SU-DHL-6 (cell line): ENCODE results near the gene GIGYF2.

Experiments
- H2AFZ ChIP-seq: fragments of 200-600 bp; sonication (generic); 2 replicates; pipeline ENCODE4 v1.6.1; 2014; ENCODE audit warnings: low read depth, mild to moderate bottlenecking, moderate library complexity, mixed read lengths, antibody characterized with exemption, low read length; ENCODE audit not compliant: severe bottlenecking
- H3F3A ChIP-seq: fragments of 200-600 bp; shearing (Covaris generic); 2 replicates; pipeline ENCODE4 v1.6.0; 2016; ENCODE audit warnings: antibody characterized with exemption, mild to moderate bottlenecking; ENCODE audit not compliant: insufficient read depth
- H3K27ac ChIP-seq: fragments of 200-600 bp; sonication (generic); 2 replicates; pipeline ENCODE4 v1.5.1; 2016; ENCODE audit warnings: low read depth, mild to moderate bottlenecking, low read length, moderate library complexity, mixed read lengths
- H3K27me3 ChIP-seq: fragments of 200-600 bp; sonication (generic), shearing (Covaris generic); 2 replicates; pipeline ENCODE4 v1.6.0; 2014; ENCODE audit warnings: mild to moderate bottlenecking, low read length
- H3K36me3 ChIP-seq: fragments of 200-600 bp; sonication (generic); 2 replicates; pipeline ENCODE4 v1.6.1; 2014; ENCODE audit warnings: mild to moderate bottlenecking, low read length, mixed read lengths
- H3K4me2 ChIP-seq: fragments of 300-600, 200-600 bp; shearing (Covaris generic), sonication (generic); 2 replicates; pipeline ENCODE4 v1.6.0; 2014; ENCODE audit warnings: low read length, low read depth, mild to moderate bottlenecking; ENCODE audit not compliant: poor library complexity, severe bottlenecking
- H3K4me3 ChIP-seq: fragments of 200-600 bp; sonication (generic); 2 replicates; pipeline ENCODE4 v1.5.1; 2014; ENCODE audit warnings: antibody characterized with exemption, low read length, mild to moderate bottlenecking, mixed read lengths; ENCODE audit not compliant: insufficient read depth, poor library complexity, severe bottlenecking
- H3K79me2 ChIP-seq: fragments of 200-600 bp; sonication (generic); 2 replicates; pipeline ENCODE4 v1.6.1; 2014; ENCODE audit warnings: mild to moderate bottlenecking, low read length, moderate library complexity; ENCODE audit not compliant: insufficient read depth
- H3K9ac ChIP-seq: fragments of 200-600 bp; sonication (generic); 2 replicates; pipeline ENCODE4 v1.7.0; 2014; ENCODE audit warnings: mild to moderate bottlenecking, low read length
- H3K9me2 ChIP-seq: fragments of 200-600 bp; sonication (generic); replicated peaks from 2 replicates; pipeline ENCODE4 v1.6.1; 2014; ENCODE audit warnings: low read length; ENCODE audit not compliant: insufficient read depth
- H3K9me3 ChIP-seq: fragments of 200-600 bp; sonication (generic); 2 replicates; pipeline ENCODE4 v1.6.1; 2014; ENCODE audit warnings: low read length, mixed read lengths; ENCODE audit not compliant: insufficient read depth
- H4K20me1 ChIP-seq: fragments of 200-600 bp; sonication (generic); 2 replicates; pipeline ENCODE4 v1.6.1; 2014; ENCODE audit warnings: low read depth, mild to moderate bottlenecking, antibody characterized with exemption, low read length, moderate library complexity, mixed read lengths
- EZH2phosphoT487 ChIP-seq: fragments of 200-600 bp; sonication (generic), shearing (Covaris generic); conservative IDR thresholded peaks from 2 replicates; pipeline ENCODE4 v1.6.1; 2018; ENCODE audit warnings: mild to moderate bottlenecking, antibody characterized with exemption, low read length, moderate library complexity, mixed read lengths
- TF ChIP-seq, protein P1 (sequence below): fragments of 200-600 bp; sonication (generic); IDR thresholded peaks from one replicate; pipeline ENCODE4 v1.5.1; 2017; ENCODE audit warnings: antibody characterized with exemption, mild to moderate bottlenecking, low read length, moderate library complexity; ENCODE audit not compliant: insufficient read depth, poor library complexity, severe bottlenecking

Gene GIGYF2

GRCh38 chr2:232668805-232669444 lies 28.2 kb upstream of the GIGYF2 start:
- no peaks in the 10 kb centered on the region for H3K9me3 ChIP-seq
- TF ChIP-seq, protein P1, sequence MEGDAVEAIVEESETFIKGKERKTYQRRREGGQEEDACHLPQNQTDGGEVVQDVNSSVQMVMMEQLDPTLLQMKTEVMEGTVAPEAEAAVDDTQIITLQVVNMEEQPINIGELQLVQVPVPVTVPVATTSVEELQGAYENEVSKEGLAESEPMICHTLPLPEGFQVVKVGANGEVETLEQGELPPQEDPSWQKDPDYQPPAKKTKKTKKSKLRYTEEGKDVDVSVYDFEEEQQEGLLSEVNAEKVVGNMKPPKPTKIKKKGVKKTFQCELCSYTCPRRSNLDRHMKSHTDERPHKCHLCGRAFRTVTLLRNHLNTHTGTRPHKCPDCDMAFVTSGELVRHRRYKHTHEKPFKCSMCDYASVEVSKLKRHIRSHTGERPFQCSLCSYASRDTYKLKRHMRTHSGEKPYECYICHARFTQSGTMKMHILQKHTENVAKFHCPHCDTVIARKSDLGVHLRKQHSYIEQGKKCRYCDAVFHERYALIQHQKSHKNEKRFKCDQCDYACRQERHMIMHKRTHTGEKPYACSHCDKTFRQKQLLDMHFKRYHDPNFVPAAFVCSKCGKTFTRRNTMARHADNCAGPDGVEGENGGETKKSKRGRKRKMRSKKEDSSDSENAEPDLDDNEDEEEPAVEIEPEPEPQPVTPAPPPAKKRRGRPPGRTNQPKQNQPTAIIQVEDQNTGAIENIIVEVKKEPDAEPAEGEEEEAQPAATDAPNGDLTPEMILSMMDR: no peak
- TF ChIP-seq EZH2phosphoT487: no peak
- no peaks in the 10 kb centered on the region for H4K20me1 ChIP-seq
- no peaks in the 10 kb centered on the region for H3K27me3 ChIP-seq
- no peaks in the 10 kb centered on the region for H3K9me2 ChIP-seq
- H3K79me2 ChIP-seq: no peaks in the 10 kb centered on the region
- H3K4me2 ChIP-seq: no peak overlapping the region
- no peak overlapping the region for H3K9ac ChIP-seq
- no peak overlapping the region for H3K4me3 ChIP-seq
- no peak overlapping the region for H3K27ac ChIP-seq
- no peak overlapping the region for H2AFZ ChIP-seq
- no peaks in the 10 kb centered on the region for H3F3A ChIP-seq
- H3K36me3 ChIP-seq: no peaks in the 10 kb centered on the region

DNA sequence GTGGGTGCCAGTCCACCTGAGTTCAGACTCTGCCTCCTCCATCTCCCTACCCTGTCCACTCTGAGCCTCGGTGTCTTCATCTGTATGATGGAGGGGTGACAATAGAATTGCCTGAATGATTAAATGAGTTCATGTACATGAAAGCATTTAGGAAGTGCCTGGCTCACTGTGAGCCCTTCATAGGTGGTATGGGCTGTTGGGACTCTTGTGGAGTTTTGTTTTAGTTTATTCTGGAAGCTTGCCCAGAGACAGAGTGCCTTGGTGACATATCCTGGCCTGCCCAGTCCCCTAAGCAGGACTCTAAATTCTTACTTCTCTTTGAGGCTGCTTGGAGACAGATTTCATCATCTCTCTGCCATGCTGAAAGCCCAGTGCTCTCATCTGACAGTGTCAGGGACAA lies 24.5 kb upstream of the GIGYF2 start:
- Histone ChIP-seq H3F3A (no peaks in the 10 kb centered on the region), H3K9me2 (no peaks in the 10 kb centered on the region), H3K27me3 (no peaks in the 10 kb centered on the region), H3K9me3 (no peaks in the 10 kb centered on the region), H4K20me1 (no peaks in the 10 kb centered on the region), H3K27ac (no peak overlapping the region), H3K79me2 (no peaks in the 10 kb centered on the region), H3K36me3 (no peaks in the 10 kb centered on the region), H3K4me2 (no peak overlapping the region), H3K9ac (no peak overlapping the region), H3K4me3 (no peak overlapping the region), H2AFZ (no peak overlapping the region)
- TF ChIP-seq, protein P1: no peak
- no peak for TF ChIP-seq EZH2phosphoT487

GRCh38 chr2:232674491-232674890 lies 22.6 kb upstream of the GIGYF2 start:
- H3K9me3 ChIP-seq: no peaks in the 10 kb centered on the region
- H3K9ac ChIP-seq: no peak overlapping the region
- no peak overlapping the region for H3K27ac ChIP-seq
- H2AFZ ChIP-seq: no peak overlapping the region
- no peaks in the 10 kb centered on the region for H4K20me1 ChIP-seq
- H3K4me2 ChIP-seq: no peak overlapping the region
- H3K36me3 ChIP-seq: no peaks in the 10 kb centered on the region
- H3K9me2 ChIP-seq: no peaks in the 10 kb centered on the region
- H3F3A ChIP-seq: no peaks in the 10 kb centered on the region
- H3K4me3 ChIP-seq: no peak overlapping the region
- no peak for TF ChIP-seq EZH2phosphoT487
- TF ChIP-seq, protein P1: no peak
- no peaks in the 10 kb centered on the region for H3K27me3 ChIP-seq
- H3K79me2 ChIP-seq: no peaks in the 10 kb centered on the region
